Esophagus muscularis mucosa (tissue), 4 donors: ENCODE data around the gene ZAP70. TPM values are rescaled to one million over a fixed set of nuclear protein-coding genes. Genes with fewer than 3 reads are reported as not detected.

Source experiments
- DNase-seq: peaks from one replicate; pipeline ENCODE4 v3.0.0-alpha.2; 2017; ENCODE audit errors: extremely low spot score
- H3K27ac ChIP-seq, 4 donors: fragments of 200-600 bp; sonication (generic); replicated peaks in 1 of 4; 1 replicate in 3 of 4; 2 replicates in 1 of 4; pipeline ENCODE4 v1.5.1; 2016 to 2019; ENCODE audit warnings: mild to moderate bottlenecking in 1 of 4
- H3K27me3 ChIP-seq, 4 donors: fragments of 200-600 bp; sonication (generic); one replicate each; pipeline versions ENCODE4 v1.5.1 to v1.6.0; 2016 to 2019
- H3K36me3 ChIP-seq, 4 donors: fragments of 200-600 bp; sonication (generic); one replicate each; pipeline ENCODE4 v1.5.1; 2016 to 2019
- H3K4me1 ChIP-seq, 4 donors: fragments of 200-600 bp; sonication (generic); one replicate each; pipeline ENCODE4 v1.5.1; 2016 to 2019
- H3K4me3 ChIP-seq, 4 donors: fragments of 200-600 bp; sonication (generic); 1 replicate in 2 of 4; 2 replicates in 2 of 4; pipeline ENCODE4 v1.5.1; 2016 to 2019; ENCODE audit warnings: mild to moderate bottlenecking in 4 of 4, moderate library complexity in 1 of 4
- H3K9me3 ChIP-seq, 4 donors: fragments of 200-600 bp; sonication (generic); 1 replicate in 3 of 4; 2 replicates in 1 of 4; pipeline ENCODE4 v1.5.1; 2016 to 2019
- CTCF ChIP-seq, 3 experiments: fragments of 200-600 bp in 2 of 3; fragments of 450-650 bp in 1 of 3; sonication (generic) in 2 of 3; IDR thresholded peaks; one replicate each; pipeline ENCODE4 v1.5.1; 2017 to 2019; ENCODE audit warnings: antibody characterized with exemption in 3 of 3, mild to moderate bottlenecking in 2 of 3, moderate library complexity in 1 of 3
- EP300 ChIP-seq: sonication (generic); formaldehyde crosslinking; IDR thresholded peaks from one replicate; pipeline ENCODE4 v1.6.1; 2017; ENCODE audit warnings: antibody characterized with exemption
- POLR2A ChIP-seq: fragments of 450-650 bp; IDR thresholded peaks from one replicate; pipeline ENCODE4 v1.6.1; 2017; ENCODE audit warnings: antibody characterized with exemption, moderate library complexity, mild to moderate bottlenecking, low read depth
- POLR2AphosphoS5 ChIP-seq, 2 donors: sonication (generic); formaldehyde crosslinking; IDR thresholded peaks; one replicate each; pipeline ENCODE4 v1.6.1; 2017; ENCODE audit warnings: antibody characterized with exemption in 2 of 2
- WGBS: methylation state at CpG from one replicate; pipeline ENCODE4 v1.1.5; 2018; 5-methylcytosine and 5-hydroxymethylcytosine counted together
- intact Hi-C: fragments of 100-400 bp; cut with DNase I; formaldehyde crosslinking; loops from one replicate; pipeline ENCODE4 v1.15.1; 2023
- total RNA-seq, 4 donors: library from RNA; depleted of rRNA; stranded (reverse); fragments of >200 nt; gene quantifications; one replicate each; pipeline versions ENCODE4 v1.1.0 to v1.2.1, GENCODE V29; 2016

ZAP70 gene
- total RNA-seq, 4 donors from 2014 or later, result 1.2 to 3.5 (median 1.8) TPM

DNA sequence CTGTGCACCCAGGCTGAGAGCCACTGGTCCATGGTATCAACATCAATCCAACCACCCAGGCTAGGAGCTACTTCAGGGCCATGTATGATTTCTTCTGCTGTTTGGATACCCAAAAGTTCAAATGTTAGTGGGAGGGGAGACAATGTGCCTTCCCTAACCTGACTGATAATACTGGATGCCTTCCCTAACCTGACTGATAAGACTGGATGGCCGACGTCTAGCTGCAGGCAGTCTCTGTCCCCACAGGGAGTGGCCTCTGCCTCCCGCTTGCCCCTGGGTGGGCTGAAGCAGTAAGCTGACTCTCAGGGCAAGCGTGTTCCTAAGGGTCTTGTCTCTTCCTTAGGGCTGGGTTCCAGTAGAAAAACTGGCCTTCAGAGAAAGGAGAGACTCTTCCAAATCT lies 65.8 kb downstream of the ZAP70 start:
- 89% methylated on average over 4 of the region's 4 CpGs for WGBS
- peaks cover 14 to 42% (median 24%) of the 10 kb centered on the region in 4 donors for H3K36me3 ChIP-seq
- intact Hi-C loops, result no loop called here
- no peak overlapping the region for H3K4me3 ChIP-seq
- no peaks in the 10 kb centered on the region for H3K9me3 ChIP-seq
- TF ChIP-seq POLR2A, result no peak
- TF ChIP-seq CTCF (IDR thresholded peaks at IDR 0.05), result no peak
- no peaks in the 10 kb centered on the region for H3K4me1 ChIP-seq
- H3K27ac ChIP-seq, result no peak overlapping the region
- DNase-seq, result no peak
- H3K27me3 ChIP-seq, result no peaks in the 10 kb centered on the region

DNA sequence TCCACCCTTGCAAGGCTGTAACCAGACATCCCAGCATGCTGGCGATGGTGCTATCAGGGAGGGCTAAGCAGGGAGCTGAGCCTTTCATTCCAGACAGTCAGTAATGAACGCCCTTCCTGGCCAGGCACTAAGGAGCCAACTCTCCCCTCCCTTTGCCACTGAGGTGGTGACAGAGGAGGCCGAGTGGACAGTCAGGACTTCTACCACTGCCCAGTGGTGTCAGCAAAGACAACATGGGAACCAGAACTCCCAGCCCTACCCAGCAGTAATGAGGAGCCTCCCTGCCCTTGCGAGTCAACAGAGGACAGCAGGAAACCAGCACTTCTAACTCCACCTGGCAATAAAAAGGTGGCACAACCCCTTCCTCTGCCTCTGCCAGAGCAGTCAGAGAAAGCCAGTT lies 68.6 kb downstream of the ZAP70 start:
- no peaks in the 10 kb centered on the region for H3K9me3 ChIP-seq
- no peak for DNase-seq
- H3K4me1 ChIP-seq, result no peaks in the 10 kb centered on the region
- H3K36me3 ChIP-seq, result peaks cover 0 to 25% (median 8%) of the 10 kb centered on the region in 4 donors
- intact Hi-C loops, result no loop called here
- WGBS, result 94% methylated on average over 2 of the region's 4 CpGs
- no peaks in the 10 kb centered on the region for H3K27me3 ChIP-seq
- no peak overlapping the region for H3K27ac ChIP-seq
- no peak overlapping the region for H3K4me3 ChIP-seq
- no peak for TF ChIP-seq CTCF (IDR thresholded peaks at IDR 0.05)
- no peak for TF ChIP-seq POLR2A
- no peak for TF ChIP-seq POLR2AphosphoS5 (IDR thresholded peaks at IDR 0.05)
- no peak for TF ChIP-seq EP300

DNA sequence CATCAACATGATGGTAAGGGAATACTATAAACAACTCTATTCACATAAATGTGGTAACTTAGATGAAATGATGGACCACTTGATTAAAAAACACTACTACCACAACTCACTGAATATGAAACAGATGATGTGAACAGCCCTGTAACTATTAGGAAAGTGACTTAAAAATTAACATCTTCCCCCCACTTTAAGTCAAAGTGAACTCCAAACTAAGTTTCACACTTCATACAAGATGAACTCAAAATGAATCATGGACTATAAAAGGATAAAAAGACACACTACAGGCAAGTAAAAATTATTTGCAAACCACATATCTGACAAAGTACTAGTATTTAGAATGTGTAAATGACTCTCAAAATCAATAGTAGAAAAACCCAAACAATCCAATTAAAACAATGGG lies 71.6 kb downstream of the ZAP70 start:
- H3K27ac ChIP-seq, result no peak overlapping the region
- no peak overlapping the region for H3K4me3 ChIP-seq
- no peak for TF ChIP-seq EP300
- no peak for TF ChIP-seq CTCF (IDR thresholded peaks at IDR 0.05)
- no peak for TF ChIP-seq POLR2A
- TF ChIP-seq POLR2AphosphoS5 (IDR thresholded peaks at IDR 0.05), result no peak
- intact Hi-C loops, result no loop called here
- DNase-seq, result no peak
- H3K36me3 ChIP-seq, result peaks cover 0 to 37% (median 8%) of the 10 kb centered on the region in 4 donors
- no peaks in the 10 kb centered on the region for H3K27me3 ChIP-seq
- no peaks in the 10 kb centered on the region for H3K4me1 ChIP-seq
- no peaks in the 10 kb centered on the region for H3K9me3 ChIP-seq

- intact Hi-C loops, result no loop called here
- no peaks in the 10 kb centered on the region for H3K9me3 ChIP-seq
- 96% methylated on average over 2 of the region's 2 CpGs for WGBS
- TF ChIP-seq POLR2A, result no peak
- no peak for TF ChIP-seq CTCF (IDR thresholded peaks at IDR 0.05)
- TF ChIP-seq POLR2AphosphoS5 (IDR thresholded peaks at IDR 0.05), result no peak
- TF ChIP-seq EP300, result no peak
- no peaks in the 10 kb centered on the region for H3K27me3 ChIP-seq
- no peaks in the 10 kb centered on the region for H3K4me1 ChIP-seq
- H3K27ac ChIP-seq, result no peak overlapping the region
- no peak for DNase-seq
- peaks cover 0 to 46% (median 11%) of the 10 kb centered on the region in 4 donors for H3K36me3 ChIP-seq
- H3K4me3 ChIP-seq, result no peak overlapping the region
These were observed 72.4 kb downstream of the ZAP70 start for GRCh38 chr2:97785818-97786217.

- Histone ChIP-seq H3K27me3 (no peaks in the 10 kb centered on the region), H3K4me3 (no peak overlapping the region), H3K36me3 (peaks cover 7 to 76% (median 34%) of the 10 kb centered on the region in 4 donors), H3K27ac (no peak overlapping the region), H3K4me1 (no peaks in the 10 kb centered on the region), H3K9me3 (no peaks in the 10 kb centered on the region)
- intact Hi-C loops, result no loop called here
- DNase-seq, result no peak
- TF ChIP-seq POLR2AphosphoS5 (IDR thresholded peaks at IDR 0.05) (no peak), POLR2A (no peak), EP300 (no peak), CTCF (IDR thresholded peaks at IDR 0.05) (no peak)
- 92% methylated on average over 7 of the region's 7 CpGs for WGBS
These were observed 75.7 kb downstream of the ZAP70 start for GRCh38 chr2:97788986-97789644.
